DND-41 (cell line): ENCODE measurements around the gene TMEM256.

Experiments used
- ATAC-seq: fragments of 200-7000 bp; cut with Tn5 transposase; 3 replicates; pipeline ENCODE4 v1.9.1; 2021; ENCODE audit warnings: low read depth; ENCODE audit not compliant: insufficient read depth
- DNase-seq: peaks from one replicate; pipeline ENCODE4 v3.0.0-alpha.2; 2020
- H2AFZ ChIP-seq: 2 replicates; pipeline ENCODE4 v1.6.0; 2012; ENCODE audit warnings: low read depth, low read length
- H3K27ac ChIP-seq: 2 replicates; pipeline ENCODE4 v1.5.1; 2012; ENCODE audit warnings: low read length, inconsistent platforms
- H3K27me3 ChIP-seq: fragments of 200-600 bp; sonication (generic); 2 replicates; pipeline ENCODE4 v1.6.0; 2012; ENCODE audit warnings: low read length, mild to moderate bottlenecking, inconsistent platforms; ENCODE audit not compliant: insufficient read depth, poor library complexity
- H3K36me3 ChIP-seq: 2 replicates; pipeline ENCODE4 v1.5.1; 2012; ENCODE audit warnings: low read length, inconsistent platforms; ENCODE audit not compliant: insufficient read depth
- H3K4me1 ChIP-seq: 2 replicates; pipeline ENCODE4 v1.5.1; 2012; ENCODE audit warnings: mild to moderate bottlenecking, low read length; ENCODE audit not compliant: insufficient read depth
- H3K4me2 ChIP-seq: 2 replicates; pipeline ENCODE4 v1.6.0; 2012; ENCODE audit warnings: mild to moderate bottlenecking, moderate library complexity, low read length, inconsistent platforms; ENCODE audit not compliant: insufficient read depth
- H3K4me3 ChIP-seq, 2 experiments: fragments of 200-600 bp in 1 of 2; shearing (Covaris generic) in 1 of 2; 2 replicates each; pipeline ENCODE4 v1.5.1; 2012 to 2016; ENCODE audit warnings: inconsistent platforms in 2 of 2, low read length in 2 of 2, mild to moderate bottlenecking in 2 of 2, low read depth in 1 of 2, moderate library complexity in 1 of 2
- H3K79me2 ChIP-seq: 2 replicates; pipeline ENCODE4 v1.6.0; 2012; ENCODE audit warnings: low read length, inconsistent platforms; ENCODE audit not compliant: insufficient read depth
- H3K9ac ChIP-seq: 2 replicates; pipeline ENCODE4 v1.6.0; 2012; ENCODE audit warnings: low read depth, mild to moderate bottlenecking, inconsistent platforms, low read length, moderate library complexity
- H3K9me3 ChIP-seq: 2 replicates; pipeline ENCODE4 v1.5.1; 2012; ENCODE audit warnings: low read length, moderate library complexity, mild to moderate bottlenecking, inconsistent platforms; ENCODE audit not compliant: insufficient read depth, severe bottlenecking
- H4K20me1 ChIP-seq: 2 replicates; pipeline ENCODE4 v1.6.0; 2012; ENCODE audit warnings: low read length; ENCODE audit not compliant: insufficient read depth
- CTCF ChIP-seq: IDR thresholded peaks from 2 replicates; pipeline ENCODE4 v1.5.1; 2012; ENCODE audit warnings: borderline replicate concordance, low read length, moderate library complexity, mild to moderate bottlenecking; ENCODE audit not compliant: poor library complexity, severe bottlenecking; ENCODE audit errors: extremely low read depth
- EZH2 ChIP-seq: IDR thresholded peaks from 3 replicates; pipeline ENCODE4 v1.6.1; 2012; ENCODE audit warnings: borderline replicate concordance, low read depth, mild to moderate bottlenecking, moderate library complexity, low read length, inconsistent platforms; ENCODE audit not compliant: severe bottlenecking

Gene TMEM256

GRCh38 chr17:7380855-7381683 lies 22.8 kb downstream of the TMEM256 start, which contains the start of gene TNK1:
TNK1 (plus strand) TSS chr17:7381089; CDS start chr17:7382927, 1,838 bp downstream.
- no peak within 1 kb of the TSS for H2AFZ ChIP-seq
- no peaks in the 10 kb centered on the region for H3K9me3 ChIP-seq
- H3K79me2 ChIP-seq: no peaks in the 10 kb centered on the region
- no peak within 1 kb of the TSS for H3K4me3 ChIP-seq
- no peaks in the 10 kb centered on the region for H3K36me3 ChIP-seq
- H3K4me2 ChIP-seq: no peak within 1 kb of the TSS
- H3K27me3 ChIP-seq: peaks cover 25% of the 10 kb centered on the region
- no peak within 1 kb of the TSS for H3K9ac ChIP-seq
- ATAC-seq (no peak), DNase-seq (no peak)
- no peaks in the 10 kb centered on the region for H4K20me1 ChIP-seq
- no peak within 1 kb of the TSS for H3K27ac ChIP-seq
- no peak for TF ChIP-seq EZH2
- no peak for TF ChIP-seq CTCF
- peaks cover 14% of the 10 kb centered on the region for H3K4me1 ChIP-seq

GRCh38 chr17:7380321-7380720 lies 23.6 kb downstream of the TMEM256 start:
- H3K4me2 ChIP-seq: no peak overlapping the region
- H4K20me1 ChIP-seq: no peaks in the 10 kb centered on the region
- H3K9ac ChIP-seq: no peak overlapping the region
- DNase-seq (no peak), ATAC-seq (no peak)
- H2AFZ ChIP-seq: no peak overlapping the region
- no peaks in the 10 kb centered on the region for H3K9me3 ChIP-seq
- peaks cover 25% of the 10 kb centered on the region for H3K27me3 ChIP-seq
- H3K27ac ChIP-seq: no peak overlapping the region
- H3K4me1 ChIP-seq: peaks cover 14% of the 10 kb centered on the region
- no peaks in the 10 kb centered on the region for H3K79me2 ChIP-seq
- no peaks in the 10 kb centered on the region for H3K36me3 ChIP-seq
- H3K4me3 ChIP-seq: no peak overlapping the region
- TF ChIP-seq CTCF: no peak
- no peak for TF ChIP-seq EZH2

- Histone ChIP-seq H3K4me2 (no peak overlapping the region), H3K9me3 (no peaks in the 10 kb centered on the region), H3K36me3 (no peaks in the 10 kb centered on the region), H3K4me1 (peaks cover 7% of the 10 kb centered on the region), H2AFZ (no peak overlapping the region), H4K20me1 (no peaks in the 10 kb centered on the region), H3K27ac (no peak overlapping the region), H3K79me2 (no peaks in the 10 kb centered on the region), H3K4me3 (no peak overlapping the region), H3K27me3 (peaks cover 18% of the 10 kb centered on the region), H3K9ac (no peak overlapping the region)
- TF ChIP-seq CTCF: no peak
- no peak for TF ChIP-seq EZH2
- DNase-seq: no peak
- no peak for ATAC-seq
These were observed 24.8 kb downstream of the TMEM256 start for GRCh38 chr17:7379134-7379533.
